Panc1 (cell line): ENCODE data around the gene SEMA7A. TPM values are rescaled to one million over a fixed set of nuclear protein-coding genes. Genes with fewer than 3 reads are reported as not detected.
"Not testable (repeated sequence)": the region's sequence is repeated elsewhere in the genome, so short reads cannot be mapped to it uniquely, and the experiment has no call there.

Experiments used
- ATAC-seq: fragments of 200-7000 bp; cut with Tn5 transposase; 2 replicates; pipeline ENCODE4 v1.9.1; 2020; ENCODE audit warnings: mild to moderate bottlenecking, moderate library complexity
- BruUV-seq: library from RNA; stranded (reverse); fragments of 400-500 nt; replicated peaks from 2 replicates; lab custom pipeline; 2021; lab: Mats Ljungman, UMichigan
- CTCF ChIA-PET: fragments of 300-600 bp; sonication (Branson Sonifier 250); formaldehyde crosslinking; loops from one replicate; lab custom pipeline; 2022; ENCODE audit warnings: antibody characterized with exemption; lab: Charles Lee
- POLR2A ChIA-PET: fragments of 300-600 bp; sonication (Branson Sonifier 250); formaldehyde crosslinking; loops from one replicate; lab custom pipeline; 2022; ENCODE audit warnings: antibody characterized with exemption; lab: Charles Lee
- DNase-seq: peaks from one replicate; pipeline ENCODE4 v3.0.0-alpha.2; 2010; ENCODE audit warnings: low read depth, low spot score
- H3K27ac ChIP-seq: 2 replicates; pipeline ENCODE4 v1.5.1; 2011; ENCODE audit warnings: mild to moderate bottlenecking, low read length, inconsistent platforms
- H3K27me3 ChIP-seq: fragments of 200-500 bp; sonication (Bioruptor generic); 2 replicates; pipeline ENCODE4 v1.6.0; 2014; ENCODE audit warnings: low read length, inconsistent platforms; ENCODE audit not compliant: control insufficient read depth, insufficient read depth
- H3K36me3 ChIP-seq: fragments of 200-500 bp; sonication (Bioruptor generic); 2 replicates; pipeline ENCODE4 v1.5.1; 2014; ENCODE audit warnings: inconsistent platforms, mild to moderate bottlenecking, low read length, moderate library complexity; ENCODE audit not compliant: control insufficient read depth, insufficient read depth
- H3K4me1 ChIP-seq: 2 replicates; pipeline ENCODE4 v1.5.1; 2011; ENCODE audit warnings: inconsistent platforms, mild to moderate bottlenecking, low read length, moderate library complexity; ENCODE audit not compliant: control insufficient read depth, insufficient read depth
- H3K4me3 ChIP-seq, 2 experiments: 2 replicates each; pipeline ENCODE4 v1.5.1; 2011 to 2012; ENCODE audit warnings: low read depth in 2 of 2, low read length in 2 of 2, mild to moderate bottlenecking in 2 of 2, inconsistent platforms in 1 of 2, moderate library complexity in 1 of 2
- H3K9me3 ChIP-seq: fragments of 200-500 bp; sonication (Bioruptor generic); 2 replicates; pipeline ENCODE4 v1.5.1; 2014; ENCODE audit warnings: low read depth, mild to moderate bottlenecking, inconsistent platforms, low read length, moderate library complexity; ENCODE audit not compliant: control insufficient read depth, insufficient read depth
- POLR2AphosphoS5 ChIP-seq: IDR thresholded peaks from 2 replicates; pipeline ENCODE4 v1.6.1; 2012; ENCODE audit warnings: mild to moderate bottlenecking, low read depth, low read length, moderate library complexity
- SIN3A ChIP-seq: IDR thresholded peaks from 2 replicates; pipeline ENCODE4 v1.6.1; 2012; ENCODE audit warnings: low read depth, mild to moderate bottlenecking, low read length, moderate library complexity, borderline replicate concordance; ENCODE audit not compliant: insufficient read depth
- TCF7L2 ChIP-seq: IDR thresholded peaks from 2 replicates; pipeline ENCODE4 v1.6.1; 2011; ENCODE audit warnings: mild to moderate bottlenecking, low read depth, low read length, inconsistent platforms
- in situ Hi-C: cut with HindIII; loops from 2 replicates; pipeline ENCODE4 v1.10.0; 2016; ENCODE audit warnings: low sequenced_read_pairs, low pct_unique_long_range_greater_than_20kb
- intact Hi-C: fragments of 100-400 bp; cut with micrococcal nuclease; formaldehyde crosslinking; loops from one replicate; pipeline ENCODE4 v1.10.0; 2022; ENCODE audit not compliant: unreplicated experiment
- total RNA-seq: library from RNA; stranded (reverse); gene quantifications from one replicate; pipeline ENCODE4 v1.2.1, GENCODE V29; 2021; ENCODE audit not compliant: unreplicated experiment
- TF ChIP-seq, protein P1 (sequence below): fragments of 450-650 bp; IDR thresholded peaks from 2 replicates; pipeline ENCODE4 v1.5.1; 2017; ENCODE audit warnings: mild to moderate bottlenecking
- TF ChIP-seq, protein P2 (sequence below), 2 experiments: IDR thresholded peaks; 2 replicates each; pipeline ENCODE4 v1.6.1; 2011 to 2012; ENCODE audit warnings: low read depth in 2 of 2, control low read depth in 1 of 2, low read length in 1 of 2, mild to moderate bottlenecking in 1 of 2, moderate library complexity in 1 of 2; ENCODE audit not compliant: insufficient read depth in 1 of 2

SEMA7A gene
- total RNA-seq, 1 experiment from 2014 or later: 11.2 TPM

- Histone ChIP-seq H3K36me3 (no peaks in the 10 kb centered on the region), H3K27ac (no peak overlapping the region), H3K4me1 (peaks cover 17% of the 10 kb centered on the region), H3K4me3 (no peak overlapping the region), H3K9me3 (no peaks in the 10 kb centered on the region), H3K27me3 (no peaks in the 10 kb centered on the region)
- BruUV-seq: no TSS peak
- in situ Hi-C loops: no loop called here
- POLR2A ChIA-PET: no interaction called here
- no peak for DNase-seq
- ATAC-seq: no peak
- intact Hi-C loops: no loop called here
- TF ChIP-seq POLR2AphosphoS5 (no peak), TCF7L2 (no peak), SIN3A (no peak)
- TF ChIP-seq, protein P1, sequence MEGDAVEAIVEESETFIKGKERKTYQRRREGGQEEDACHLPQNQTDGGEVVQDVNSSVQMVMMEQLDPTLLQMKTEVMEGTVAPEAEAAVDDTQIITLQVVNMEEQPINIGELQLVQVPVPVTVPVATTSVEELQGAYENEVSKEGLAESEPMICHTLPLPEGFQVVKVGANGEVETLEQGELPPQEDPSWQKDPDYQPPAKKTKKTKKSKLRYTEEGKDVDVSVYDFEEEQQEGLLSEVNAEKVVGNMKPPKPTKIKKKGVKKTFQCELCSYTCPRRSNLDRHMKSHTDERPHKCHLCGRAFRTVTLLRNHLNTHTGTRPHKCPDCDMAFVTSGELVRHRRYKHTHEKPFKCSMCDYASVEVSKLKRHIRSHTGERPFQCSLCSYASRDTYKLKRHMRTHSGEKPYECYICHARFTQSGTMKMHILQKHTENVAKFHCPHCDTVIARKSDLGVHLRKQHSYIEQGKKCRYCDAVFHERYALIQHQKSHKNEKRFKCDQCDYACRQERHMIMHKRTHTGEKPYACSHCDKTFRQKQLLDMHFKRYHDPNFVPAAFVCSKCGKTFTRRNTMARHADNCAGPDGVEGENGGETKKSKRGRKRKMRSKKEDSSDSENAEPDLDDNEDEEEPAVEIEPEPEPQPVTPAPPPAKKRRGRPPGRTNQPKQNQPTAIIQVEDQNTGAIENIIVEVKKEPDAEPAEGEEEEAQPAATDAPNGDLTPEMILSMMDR: no peak
- TF ChIP-seq, protein P2, sequence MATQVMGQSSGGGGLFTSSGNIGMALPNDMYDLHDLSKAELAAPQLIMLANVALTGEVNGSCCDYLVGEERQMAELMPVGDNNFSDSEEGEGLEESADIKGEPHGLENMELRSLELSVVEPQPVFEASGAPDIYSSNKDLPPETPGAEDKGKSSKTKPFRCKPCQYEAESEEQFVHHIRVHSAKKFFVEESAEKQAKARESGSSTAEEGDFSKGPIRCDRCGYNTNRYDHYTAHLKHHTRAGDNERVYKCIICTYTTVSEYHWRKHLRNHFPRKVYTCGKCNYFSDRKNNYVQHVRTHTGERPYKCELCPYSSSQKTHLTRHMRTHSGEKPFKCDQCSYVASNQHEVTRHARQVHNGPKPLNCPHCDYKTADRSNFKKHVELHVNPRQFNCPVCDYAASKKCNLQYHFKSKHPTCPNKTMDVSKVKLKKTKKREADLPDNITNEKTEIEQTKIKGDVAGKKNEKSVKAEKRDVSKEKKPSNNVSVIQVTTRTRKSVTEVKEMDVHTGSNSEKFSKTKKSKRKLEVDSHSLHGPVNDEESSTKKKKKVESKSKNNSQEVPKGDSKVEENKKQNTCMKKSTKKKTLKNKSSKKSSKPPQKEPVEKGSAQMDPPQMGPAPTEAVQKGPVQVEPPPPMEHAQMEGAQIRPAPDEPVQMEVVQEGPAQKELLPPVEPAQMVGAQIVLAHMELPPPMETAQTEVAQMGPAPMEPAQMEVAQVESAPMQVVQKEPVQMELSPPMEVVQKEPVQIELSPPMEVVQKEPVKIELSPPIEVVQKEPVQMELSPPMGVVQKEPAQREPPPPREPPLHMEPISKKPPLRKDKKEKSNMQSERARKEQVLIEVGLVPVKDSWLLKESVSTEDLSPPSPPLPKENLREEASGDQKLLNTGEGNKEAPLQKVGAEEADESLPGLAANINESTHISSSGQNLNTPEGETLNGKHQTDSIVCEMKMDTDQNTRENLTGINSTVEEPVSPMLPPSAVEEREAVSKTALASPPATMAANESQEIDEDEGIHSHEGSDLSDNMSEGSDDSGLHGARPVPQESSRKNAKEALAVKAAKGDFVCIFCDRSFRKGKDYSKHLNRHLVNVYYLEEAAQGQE (IDR thresholded peaks at IDR 0.05; ENCODE audit: insufficient read depth in 1 of 2, low read depth in 2 of 2, low read length in 1 of 2): no peak
- CTCF ChIA-PET: interaction anchor here (0.6 kb wide), 1 partner anchor 18 kb away, joined by 8 read pairs; no protein-coding TSS in a partner anchor
Observed at GRCh38 chr15:74391582-74392450, 41.9 kb downstream of the SEMA7A start.

DNA sequence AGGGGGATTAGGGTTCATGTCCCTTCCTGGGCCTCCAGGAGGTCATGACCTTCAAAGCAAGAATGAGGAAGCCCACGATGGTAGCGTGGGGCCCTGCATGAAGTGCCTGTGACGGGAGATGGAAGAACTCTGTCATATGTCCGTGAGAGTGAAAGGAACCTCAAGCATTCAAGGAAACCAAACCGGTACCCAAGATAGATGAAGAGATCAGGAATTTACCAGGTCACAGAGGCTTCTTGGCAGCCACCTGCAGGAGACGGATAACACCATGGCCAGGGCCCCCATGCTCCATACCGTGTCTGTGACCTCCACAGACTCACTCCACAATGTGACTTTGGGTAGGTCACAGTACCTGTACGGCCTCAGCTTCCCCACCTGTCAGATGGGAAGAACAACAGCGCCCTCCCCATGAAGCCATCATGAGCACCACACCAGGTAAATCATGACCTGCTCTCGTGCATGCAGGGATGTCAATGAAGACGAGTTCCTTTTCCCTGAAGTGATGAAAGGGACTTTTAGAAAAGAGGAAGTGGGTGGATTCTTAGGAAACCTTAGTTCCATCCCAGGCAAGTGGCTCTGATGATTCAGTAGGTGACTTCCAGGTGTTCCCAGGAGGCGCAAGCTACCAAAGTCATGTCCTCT lies 43.0 kb downstream of the SEMA7A start:
- CTCF ChIA-PET: no interaction called here
- TF ChIP-seq POLR2AphosphoS5 (no peak), SIN3A (no peak), TCF7L2 (no peak)
- TF ChIP-seq, protein P2 (IDR thresholded peaks at IDR 0.05; ENCODE audit: insufficient read depth in 1 of 2, low read depth in 2 of 2, low read length in 1 of 2): no peak
- TF ChIP-seq, protein P1: no peak
- ATAC-seq: no peak
- no peak overlapping the region for H3K4me3 ChIP-seq
- in situ Hi-C loops: no loop called here
- peaks cover 22% of the 10 kb centered on the region for H3K4me1 ChIP-seq
- no peak overlapping the region for H3K27ac ChIP-seq
- H3K9me3 ChIP-seq: no peaks in the 10 kb centered on the region
- H3K36me3 ChIP-seq: no peaks in the 10 kb centered on the region
- POLR2A ChIA-PET: no interaction called here
- no peaks in the 10 kb centered on the region for H3K27me3 ChIP-seq
- intact Hi-C loops: no loop called here
- no TSS peak for BruUV-seq
- no peak for DNase-seq

DNA sequence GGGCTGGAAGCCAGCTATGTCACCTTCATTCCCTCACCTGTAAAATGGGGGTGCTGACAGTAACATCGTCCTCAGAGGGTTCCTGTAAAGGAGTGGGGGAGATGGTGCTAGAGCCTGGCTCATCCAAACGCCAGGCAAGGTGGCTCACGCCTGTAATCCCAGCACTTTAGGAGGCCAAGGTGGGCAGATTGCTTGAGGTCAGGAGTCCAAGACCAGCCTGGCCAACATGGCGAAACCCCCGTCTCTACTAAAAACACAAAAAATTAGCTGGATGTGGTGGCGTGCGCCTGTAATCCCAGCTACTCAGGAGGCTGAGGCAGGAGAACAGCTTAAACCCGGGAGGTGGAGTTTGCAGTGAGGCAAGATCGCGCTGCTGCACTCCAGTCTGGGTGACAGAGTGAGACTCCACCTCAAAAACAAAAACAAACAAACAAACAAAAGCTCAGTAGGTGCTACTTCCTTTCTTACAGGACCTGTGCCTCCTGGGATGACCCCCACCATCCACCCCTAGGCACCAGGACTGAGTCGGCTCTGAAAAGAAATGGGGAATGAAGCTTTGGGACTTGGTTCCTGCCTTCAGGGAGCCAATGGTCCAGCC lies 43.6 kb downstream of the SEMA7A start:
- H3K4me3 ChIP-seq, H3K36me3 ChIP-seq, H3K9me3 ChIP-seq, DNase-seq, ATAC-seq, H3K27ac ChIP-seq, CTCF ChIA-PET, intact Hi-C loops, BruUV-seq, in situ Hi-C loops, H3K27me3 ChIP-seq, POLR2A ChIA-PET: not testable (repeated sequence)
- H3K4me1 ChIP-seq: peaks cover 28% of the 10 kb centered on the region
